GM13976 (cell line): ENCODE results near the gene MRPL38.

Source experiments
- DNase-seq: peaks from one replicate; pipeline ENCODE4 v3.0.0; 2012; ENCODE audit warnings: low spot score
- in situ Hi-C: fragments of 300-500 bp; cut with MboI; formaldehyde crosslinking; loops from one replicate; pipeline ENCODE4 v1.12.0; 2022; ENCODE audit warnings: low sequenced_read_pairs, mixed read lengths, inconsistent platforms; ENCODE audit not compliant: unreplicated experiment
- TF ChIP-seq, protein P1 (sequence below): IDR thresholded peaks from 2 replicates; pipeline ENCODE4 v1.5.1; 2012; ENCODE audit warnings: borderline replicate concordance, mild to moderate bottlenecking; ENCODE audit not compliant: insufficient read depth; ENCODE audit errors: extremely low read depth, missing control alignments, control extremely low read depth

MRPL38 gene

DNA sequence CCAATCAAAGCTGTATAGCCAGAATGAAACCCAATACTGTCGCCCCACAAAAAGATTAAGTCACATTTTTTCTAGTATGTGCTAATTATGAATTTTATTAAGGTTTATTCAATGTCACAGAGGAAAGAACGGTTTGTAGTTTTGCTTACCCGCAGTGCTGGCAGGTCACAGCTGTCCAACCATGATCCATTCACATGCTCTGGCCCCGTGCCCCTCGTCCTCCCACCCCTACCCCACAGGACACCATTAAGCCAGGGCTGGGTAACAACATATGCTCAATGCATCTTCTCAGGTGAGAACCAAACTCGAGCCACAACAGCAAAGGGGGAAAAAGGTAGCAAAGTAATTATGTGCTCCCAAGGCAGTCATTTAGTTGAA lies 36.7 kb upstream of the MRPL38 start:
- in situ Hi-C loops, result no loop called here
- TF ChIP-seq, protein P1, sequence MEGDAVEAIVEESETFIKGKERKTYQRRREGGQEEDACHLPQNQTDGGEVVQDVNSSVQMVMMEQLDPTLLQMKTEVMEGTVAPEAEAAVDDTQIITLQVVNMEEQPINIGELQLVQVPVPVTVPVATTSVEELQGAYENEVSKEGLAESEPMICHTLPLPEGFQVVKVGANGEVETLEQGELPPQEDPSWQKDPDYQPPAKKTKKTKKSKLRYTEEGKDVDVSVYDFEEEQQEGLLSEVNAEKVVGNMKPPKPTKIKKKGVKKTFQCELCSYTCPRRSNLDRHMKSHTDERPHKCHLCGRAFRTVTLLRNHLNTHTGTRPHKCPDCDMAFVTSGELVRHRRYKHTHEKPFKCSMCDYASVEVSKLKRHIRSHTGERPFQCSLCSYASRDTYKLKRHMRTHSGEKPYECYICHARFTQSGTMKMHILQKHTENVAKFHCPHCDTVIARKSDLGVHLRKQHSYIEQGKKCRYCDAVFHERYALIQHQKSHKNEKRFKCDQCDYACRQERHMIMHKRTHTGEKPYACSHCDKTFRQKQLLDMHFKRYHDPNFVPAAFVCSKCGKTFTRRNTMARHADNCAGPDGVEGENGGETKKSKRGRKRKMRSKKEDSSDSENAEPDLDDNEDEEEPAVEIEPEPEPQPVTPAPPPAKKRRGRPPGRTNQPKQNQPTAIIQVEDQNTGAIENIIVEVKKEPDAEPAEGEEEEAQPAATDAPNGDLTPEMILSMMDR, result no peak
- no peak for DNase-seq

DNA sequence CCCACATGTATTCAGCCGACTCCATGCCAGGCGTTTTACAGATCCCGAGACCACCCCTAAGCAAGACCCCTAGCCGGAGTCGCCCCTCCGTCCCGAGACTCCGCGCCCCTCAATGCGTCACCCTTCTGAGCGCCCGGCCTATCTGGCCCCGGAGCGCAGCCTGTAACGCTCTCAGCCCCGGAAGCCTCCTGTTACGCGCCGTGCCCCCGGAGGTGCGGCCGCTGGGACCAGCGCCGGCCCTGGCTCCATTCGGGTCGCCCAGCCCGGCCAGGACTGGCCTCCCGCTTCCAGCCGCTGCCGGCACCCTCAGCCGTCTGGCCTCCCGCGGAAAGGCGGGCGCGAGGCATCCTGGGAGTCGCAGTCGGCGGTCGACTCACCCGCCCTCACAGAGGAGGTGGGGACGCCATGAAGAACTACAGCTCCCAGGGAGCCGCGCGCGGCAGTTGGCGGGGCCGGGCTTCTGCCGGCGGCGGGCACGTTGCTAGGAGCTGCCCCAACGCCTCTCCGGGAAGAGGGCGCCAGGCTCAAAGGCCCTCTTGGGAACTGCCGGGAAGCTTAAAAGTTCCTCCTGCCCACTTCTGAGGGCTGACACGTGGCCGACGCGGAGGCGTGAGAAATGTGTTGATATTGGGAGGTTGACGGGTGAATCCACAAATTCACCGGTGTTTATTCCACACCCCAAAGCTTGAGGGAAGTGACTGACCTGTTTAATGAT lies 36.2 kb upstream of the MRPL38 start, which contains the start of gene FBF1:
TSS of gene FBF1 (minus strand) at position 316 of the 715 bp plus-strand sequence. CDS start 2,893 bp downstream, outside the sequence.
- TF ChIP-seq, protein P1, result no peak
- in situ Hi-C loops, result no loop called here
- peak; percentile 99 for DNase-seq

DNA sequence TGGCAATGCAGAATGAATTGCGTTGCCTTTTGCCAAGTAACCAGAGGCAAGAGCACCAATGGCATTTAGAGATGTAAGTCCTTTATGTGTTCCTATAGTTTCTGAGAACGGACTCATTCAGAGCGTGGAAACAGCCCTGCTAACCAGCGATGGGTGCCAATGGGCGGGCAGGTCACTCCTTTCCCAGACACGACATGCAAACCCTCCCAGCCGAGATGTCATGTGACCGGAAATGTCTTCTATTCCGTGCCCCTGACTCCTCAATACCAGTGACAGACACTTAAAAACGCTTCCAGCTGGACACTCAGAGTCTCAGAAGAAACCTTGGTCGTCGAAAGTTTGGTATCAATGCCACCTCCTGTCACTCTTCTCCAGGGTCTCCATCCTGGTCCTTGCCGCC lies 33.0 kb upstream of the MRPL38 start:
- in situ Hi-C loops, result no loop called here
- TF ChIP-seq, protein P1, result no peak
- DNase-seq, result no peak

DNA sequence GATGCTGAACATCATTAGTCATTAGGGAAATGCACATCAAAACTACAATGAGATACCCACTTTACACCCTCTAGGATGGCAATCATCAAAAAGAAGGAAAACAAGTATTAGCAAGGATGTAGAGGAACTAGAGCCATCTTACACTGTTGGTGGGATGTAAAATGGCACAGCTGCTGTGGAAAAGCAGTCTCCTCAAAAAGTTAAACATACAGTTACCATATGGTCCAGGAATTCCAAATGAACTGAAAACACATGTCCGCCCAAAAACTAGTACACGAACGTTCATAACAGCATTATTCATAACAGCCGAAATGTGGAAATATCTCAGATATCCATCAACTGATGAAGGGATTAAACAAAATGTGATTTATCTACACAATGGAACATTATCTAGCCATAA lies 29.1 kb upstream of the MRPL38 start:
- no peak for DNase-seq
- TF ChIP-seq, protein P1, result no peak
- in situ Hi-C loops, result no loop called here

DNA sequence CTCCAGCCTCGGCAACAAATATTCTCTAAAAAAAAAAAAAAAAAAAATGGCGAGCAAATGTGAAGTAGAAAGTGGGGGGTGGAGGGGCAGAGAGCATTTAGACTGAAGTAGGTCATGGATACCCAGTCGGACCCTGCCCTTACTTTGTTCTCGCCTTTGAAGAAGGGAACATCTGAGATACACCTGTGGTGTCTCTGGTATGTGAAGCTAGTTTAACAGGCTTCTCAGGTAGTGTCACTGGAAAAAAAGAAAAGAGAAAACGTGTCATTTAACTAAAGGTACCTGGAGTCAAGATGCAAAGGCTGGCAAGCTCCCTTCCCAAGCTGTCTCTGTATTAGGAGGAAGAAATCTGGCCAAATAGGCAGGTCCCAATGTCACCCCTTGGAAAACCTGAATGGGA lies 28.2 kb upstream of the MRPL38 start:
- TF ChIP-seq, protein P1, result no peak

DNA sequence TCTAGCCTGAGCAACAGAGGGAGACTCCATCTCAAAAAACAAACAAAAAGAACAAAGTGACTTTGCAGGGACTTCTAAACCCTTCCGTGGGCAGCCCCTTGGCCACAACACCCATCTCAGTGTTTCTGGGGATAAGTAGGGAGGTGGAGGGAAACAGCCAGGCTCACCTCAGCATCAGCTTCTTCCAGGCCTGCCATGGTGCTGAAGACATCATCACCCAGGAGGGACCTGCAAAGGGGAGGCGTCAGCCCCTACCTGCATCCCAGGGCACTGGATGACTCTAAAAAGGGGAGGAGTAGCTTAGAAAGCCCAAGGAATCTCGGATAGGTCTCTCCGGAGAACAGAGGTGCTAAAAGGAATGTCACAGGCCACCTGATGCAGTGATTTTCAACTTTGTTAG lies 26.4 kb upstream of the MRPL38 start:
- DNase-seq, result no peak
- TF ChIP-seq, protein P1, result no peak
- in situ Hi-C loops, result no loop called here

More for the DNA sequence above, 28.2 kb upstream of the MRPL38 start:
- in situ Hi-C loops, result no loop called here
- no peak for DNase-seq
